GM12891 (cell line): Measurements from ENCODE around the gene CDC42BPA.

Experiments
- POLR2A ChIP-seq: IDR thresholded peaks from 2 replicates; pipeline ENCODE4 v1.6.1; 2011; ENCODE audit warnings: low read depth, low read length, control low read depth
- POLR2AphosphoS5 ChIP-seq: IDR thresholded peaks from 2 replicates; pipeline ENCODE4 v1.6.1; 2011; ENCODE audit warnings: low read depth, low read length, control low read depth
- POU2F2 ChIP-seq: IDR thresholded peaks from 2 replicates; pipeline ENCODE4 v1.6.1; 2011; ENCODE audit warnings: low read depth, mild to moderate bottlenecking, control low read depth, low read length, moderate library complexity

DNA sequence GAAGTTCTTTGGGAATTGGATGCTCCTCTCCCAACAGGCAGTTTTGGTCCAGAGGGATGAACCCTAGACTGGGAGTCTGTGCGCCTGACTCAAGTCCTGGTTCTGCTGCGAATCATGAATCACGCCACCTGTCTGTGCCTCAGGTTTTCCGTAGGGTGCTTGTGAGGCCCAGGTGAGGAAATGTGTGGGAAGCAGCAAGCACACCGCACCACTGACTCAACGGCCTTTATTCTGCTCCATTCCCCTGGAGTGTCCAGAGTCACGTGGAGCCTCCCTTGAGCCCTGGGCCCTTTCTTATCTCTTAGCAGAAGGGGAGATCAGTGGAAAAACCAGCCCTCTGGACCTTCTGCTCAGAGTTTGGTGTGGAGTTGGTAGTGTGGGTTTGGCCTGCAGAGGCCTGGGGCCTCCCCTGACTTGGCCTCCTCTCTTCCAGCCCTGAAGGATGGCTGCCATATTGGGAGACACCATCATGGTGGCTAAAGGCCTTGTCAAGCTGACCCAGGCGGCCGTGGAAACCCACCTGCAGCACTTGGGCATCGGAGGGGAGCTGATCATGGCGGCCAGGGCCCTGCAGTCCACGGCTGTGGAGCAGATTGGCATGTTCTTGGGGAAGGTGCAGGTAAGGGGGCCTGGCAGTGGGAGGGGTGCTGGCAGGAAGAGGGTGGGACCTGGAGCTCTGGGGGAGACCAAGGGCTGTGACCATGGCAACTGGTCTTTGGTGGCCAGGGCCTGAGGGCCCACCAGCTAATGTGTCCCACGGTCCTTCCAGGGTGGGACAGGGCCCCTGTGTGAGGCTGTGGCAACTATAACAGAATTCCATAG is 357.1 kb downstream of the CDC42BPA start:
- TF ChIP-seq POLR2A (no peak), POLR2AphosphoS5 (no peak), POU2F2 (no peak)
